ENCODE measurements around the gene ARHGAP24. TPM values are rescaled to one million over a fixed set of nuclear protein-coding genes. Genes with fewer than 3 reads are reported as not detected.

Gene ARHGAP24
- total and polyA plus RNA-seq, 2 donors (not counting 1 experiment from before 2014, with no cell fraction given): 48.4 to 141 TPM

DNA sequence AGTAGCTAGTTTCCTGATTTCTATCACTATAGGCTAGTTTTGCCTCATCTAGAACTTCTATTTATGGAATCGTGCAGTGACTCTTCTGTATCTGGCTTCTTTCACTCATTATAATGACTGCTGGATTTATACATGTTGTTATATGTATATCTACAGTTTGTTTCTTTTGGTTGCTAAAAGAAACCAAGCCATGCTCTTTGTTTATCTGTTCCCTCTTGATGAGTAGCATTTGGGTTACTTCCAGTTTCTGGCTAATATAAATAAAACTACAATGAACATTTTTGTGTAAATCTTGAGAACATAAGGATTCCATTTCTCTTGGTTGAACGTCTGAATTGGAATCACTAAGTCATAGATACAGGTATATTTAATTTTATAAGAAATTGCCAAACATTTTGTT, 73.9 kb downstream of the ARHGAP24 start:
- no peak overlapping the region for H2AFZ ChIP-seq (ENCODE audit: insufficient read depth, low read depth, low read length, poor library complexity, severe bottlenecking)
- H3K4me2 ChIP-seq (replicated peaks; ENCODE audit: low read depth, low read length, poor library complexity, severe bottlenecking): no peak overlapping the region
- H3K9me3 ChIP-seq (ENCODE audit: control extremely low read depth in 1 of 3, control insufficient read depth in 2 of 3, insufficient read depth in 1 of 3, low read length in 2 of 3): peaks cover 10 to 18% (median 14%) of the 10 kb centered on the region in 3 donors
- H4K20me1 ChIP-seq (ENCODE audit: control insufficient read depth, insufficient read depth, low read length, poor library complexity, severe bottlenecking): no peaks in the 10 kb centered on the region
- peaks cover 14% of the 10 kb centered on the region for H3K9me3 Mint-ChIP-seq (ENCODE audit: insufficient read depth)
- peak overlapping the region; percentile 42 for H3K4me3 Mint-ChIP-seq
- DNase-seq (no peak), ATAC-seq (ENCODE audit: low read depth) (no peak)
- no peak overlapping the region for H3K9ac ChIP-seq (ENCODE audit: low read length)
- peak overlapping the region; percentile 86 for H3K27ac Mint-ChIP-seq
- WGBS (ENCODE audit: insufficient coverage): no CpG with 5 or more reads among the region's 2 CpGs
- H3K4me1 Mint-ChIP-seq: peaks cover 45% of the 10 kb centered on the region
- intact Hi-C loops (cut with micrococcal nuclease): loop anchor here (2.0 kb wide), 1 partner anchor 200 kb away; no protein-coding TSS in a partner anchor
- TF ChIP-seq EZH2 (IDR thresholded peaks at IDR 0.05; ENCODE audit: borderline replicate concordance, insufficient read depth, low read depth, low read length, poor library complexity, severe bottlenecking) (no peak), CTCF (IDR thresholded peaks at IDR 0.05) (no peak)
- CTCF ChIA-PET: interaction anchor here (1.4 to 2.7 kb wide), 5 partner anchors 10 to 207 kb away, joined by 3 to 27 read pairs (median 4); no protein-coding TSS in a partner anchor
- no peaks in the 10 kb centered on the region for H3K27me3 ChIP-seq (replicated peaks in 1 of 4; ENCODE audit: control extremely low read depth in 1 of 4, control insufficient read depth in 3 of 4, insufficient read depth in 4 of 4, low read length in 3 of 4)
- peaks cover 12 to 15% of the 10 kb centered on the region in 2 donors for H3K4me1 ChIP-seq (ENCODE audit: control insufficient read depth in 2 of 2, insufficient read depth in 2 of 2, low read length in 2 of 2)
- POLR2A ChIA-PET: no interaction called here
- no peaks in the 10 kb centered on the region for H3K27me3 Mint-ChIP-seq
- H3K79me2 ChIP-seq (ENCODE audit: control insufficient read depth, insufficient read depth, low read length): peaks cover 89% of the 10 kb centered on the region
- H3K4me3 ChIP-seq (ENCODE audit: control extremely low read depth in 1 of 5, extremely low read depth in 1 of 5, insufficient read depth in 1 of 5, low read depth in 2 of 5, low read length in 4 of 5): no peak overlapping the region
- peaks cover 3 to 4% of the 10 kb centered on the region in 2 experiments for H3K36me3 ChIP-seq (replicated peaks in 1 of 2; ENCODE audit: control extremely low read depth in 1 of 2, control insufficient read depth in 1 of 2, extremely low read depth in 1 of 2, insufficient read depth in 2 of 2, low read length in 1 of 2)
- H3K27ac ChIP-seq (ENCODE audit: low read length in 2 of 2): peak overlapping the region; percentile 45 to 70

DNA sequence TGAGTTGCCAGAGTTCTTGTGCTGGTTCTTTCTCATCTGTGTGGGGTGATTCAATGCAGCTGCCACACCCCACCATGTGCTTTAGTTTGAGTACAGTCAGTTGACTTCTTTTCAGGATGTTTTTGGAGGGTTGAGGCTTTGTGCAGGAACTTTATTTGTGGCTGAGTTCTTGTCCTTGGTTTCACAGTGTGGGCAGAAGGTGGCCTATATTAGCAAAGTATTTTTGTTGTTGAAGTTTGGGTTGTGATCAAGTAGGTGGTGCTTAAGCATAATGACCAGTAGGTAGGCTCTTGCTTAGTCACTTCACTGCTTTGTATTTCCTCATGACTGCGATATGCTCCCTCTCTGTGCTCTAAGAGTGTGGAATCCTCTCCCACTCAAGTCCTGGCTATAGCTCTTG, 80.3 kb downstream of the ARHGAP24 start:
- Histone ChIP-seq H3K27ac (ENCODE audit: low read length in 2 of 2) (peak overlapping the region; percentile 92 to 95), H4K20me1 (ENCODE audit: control insufficient read depth, insufficient read depth, low read length, poor library complexity, severe bottlenecking) (no peaks in the 10 kb centered on the region), H3K9ac (ENCODE audit: low read length) (no peak overlapping the region), H3K4me3 (ENCODE audit: control extremely low read depth in 1 of 5, extremely low read depth in 1 of 5, insufficient read depth in 1 of 5, low read depth in 2 of 5, low read length in 4 of 5) (no peak overlapping the region), H3K9me3 (ENCODE audit: control extremely low read depth in 1 of 3, control insufficient read depth in 2 of 3, insufficient read depth in 1 of 3, low read length in 2 of 3) (peaks cover 10 to 22% (median 19%) of the 10 kb centered on the region in 3 donors), H3K27me3 (replicated peaks in 1 of 4; ENCODE audit: control extremely low read depth in 1 of 4, control insufficient read depth in 3 of 4, insufficient read depth in 4 of 4, low read length in 3 of 4) (no peaks in the 10 kb centered on the region), H3K4me1 (ENCODE audit: control insufficient read depth in 2 of 2, insufficient read depth in 2 of 2, low read length in 2 of 2) (peaks cover 53% of the 10 kb centered on the region in 2 donors), H3K79me2 (ENCODE audit: control insufficient read depth, insufficient read depth, low read length) (peaks cover 96% of the 10 kb centered on the region), H3K36me3 (replicated peaks in 1 of 2; ENCODE audit: control extremely low read depth in 1 of 2, control insufficient read depth in 1 of 2, extremely low read depth in 1 of 2, insufficient read depth in 2 of 2, low read length in 1 of 2) (no peaks in the 10 kb centered on the region), H2AFZ (ENCODE audit: insufficient read depth, low read depth, low read length, poor library complexity, severe bottlenecking) (no peak overlapping the region), H3K4me2 (replicated peaks; ENCODE audit: low read depth, low read length, poor library complexity, severe bottlenecking) (peak overlapping the region; percentile 66)
- no peak for TF ChIP-seq EZH2 (IDR thresholded peaks at IDR 0.05; ENCODE audit: borderline replicate concordance, insufficient read depth, low read depth, low read length, poor library complexity, severe bottlenecking)
- no peak for TF ChIP-seq CTCF (IDR thresholded peaks at IDR 0.05)
- Mint-ChIP-seq H3K4me3 (peak overlapping the region; percentile 66), H3K27ac (peak overlapping the region; percentile 96), H3K4me1 (peaks cover 66% of the 10 kb centered on the region), H3K27me3 (no peaks in the 10 kb centered on the region), H3K9me3 (ENCODE audit: insufficient read depth) (peaks cover 16% of the 10 kb centered on the region)
- ChIA-PET CTCF (interaction anchor here (1.1 to 5.2 kb wide), 2 partner anchors 186 to 193 kb away, joined by 3 to 29 read pairs; no protein-coding TSS in a partner anchor), POLR2A (interaction anchor here (0.6 kb wide), 1 partner anchor 15 kb away, joined by 4 read pairs; no protein-coding TSS in a partner anchor)
- intact Hi-C loops (cut with micrococcal nuclease): no loop called here
- ATAC-seq (ENCODE audit: low read depth): peak; percentile 28
- WGBS (ENCODE audit: insufficient coverage): 11% methylated on average over 1 of the region's 1 CpG
- peak; percentile 55 for DNase-seq
